Karpas-422 (cell line): ENCODE results near the gene DMAC2. TPM values are rescaled to one million over a fixed set of nuclear protein-coding genes. Genes with fewer than 3 reads are reported as not detected.

Source experiments
- DNase-seq: peaks from one replicate; pipeline ENCODE4 v3.0.0-alpha.2; 2015
- H2AFZ ChIP-seq: fragments of 200-600 bp; sonication (generic); 2 replicates; pipeline ENCODE4 v1.6.1; 2014; ENCODE audit warnings: antibody characterized with exemption, low read length, mixed read lengths
- H3K27ac ChIP-seq: fragments of 200-600 bp; sonication (generic); 2 replicates; pipeline ENCODE4 v1.5.1; 2014; ENCODE audit warnings: mild to moderate bottlenecking, low read length, moderate library complexity
- H3K27me3 ChIP-seq: fragments of 200-600 bp; sonication (generic); 2 replicates; pipeline ENCODE4 v1.6.1; 2014; ENCODE audit warnings: low read length, mixed read lengths
- H3K36me3 ChIP-seq: fragments of 200-600 bp; sonication (generic); 2 replicates; pipeline ENCODE4 v1.6.1; 2014; ENCODE audit warnings: low read length, mixed read lengths; ENCODE audit not compliant: insufficient read depth
- H3K4me1 ChIP-seq: fragments of 200-600 bp; sonication (generic); 2 replicates; pipeline ENCODE4 v1.6.1; 2014; ENCODE audit warnings: mild to moderate bottlenecking, low read length, mixed read lengths
- H3K4me2 ChIP-seq: fragments of 200-600 bp; sonication (generic); 2 replicates; pipeline ENCODE4 v1.6.1; 2014; ENCODE audit warnings: low read length, low read depth, mild to moderate bottlenecking; ENCODE audit not compliant: poor library complexity, severe bottlenecking
- H3K4me3 ChIP-seq: fragments of 200-600 bp; sonication (generic); 2 replicates; pipeline ENCODE4 v1.5.1; 2014; ENCODE audit warnings: mild to moderate bottlenecking, antibody characterized with exemption, low read length, mixed read lengths
- H3K79me2 ChIP-seq: fragments of 200-600 bp; sonication (generic); 2 replicates; pipeline ENCODE4 v1.6.1; 2014; ENCODE audit warnings: mild to moderate bottlenecking, low read length, mixed read lengths
- H3K9ac ChIP-seq: fragments of 200-600 bp; sonication (generic); 2 replicates; pipeline ENCODE4 v1.6.0; 2014; ENCODE audit warnings: low read length
- H3K9me2 ChIP-seq: fragments of 200-600 bp; sonication (generic), shearing (Covaris generic); replicated peaks from 2 replicates; pipeline ENCODE4 v1.6.0; 2014; ENCODE audit warnings: mild to moderate bottlenecking, low read length, moderate library complexity; ENCODE audit not compliant: insufficient read depth
- H3K9me3 ChIP-seq: fragments of 300-700, 200-600 bp; sonication (generic); 2 replicates; pipeline ENCODE4 v1.6.1; 2014; ENCODE audit warnings: low read length, mixed read lengths
- H4K20me1 ChIP-seq: fragments of 200-600 bp; sonication (generic); 2 replicates; pipeline ENCODE4 v1.6.1; 2014; ENCODE audit warnings: mild to moderate bottlenecking, antibody characterized with exemption, low read length, low read depth; ENCODE audit not compliant: insufficient read depth
- total RNA-seq: library from RNA; depleted of rRNA; stranded (reverse); fragments of >200 nt; shearing (Covaris generic); gene quantifications from 2 replicates; pipeline ENCODE4 v1.2.3, GENCODE V29; 2014; ENCODE audit warnings: low replicate concordance

Gene DMAC2
- total RNA-seq, 1 experiment from 2014 or later: 30.3 TPM

- Histone ChIP-seq H3K4me3 (no peak overlapping the region), H3K9me2 (no peaks in the 10 kb centered on the region), H3K4me2 (no peak overlapping the region), H3K27me3 (no peaks in the 10 kb centered on the region), H3K4me1 (no peaks in the 10 kb centered on the region), H4K20me1 (no peaks in the 10 kb centered on the region), H3K36me3 (no peaks in the 10 kb centered on the region), H2AFZ (no peak overlapping the region), H3K9ac (no peak overlapping the region), H3K9me3 (no peaks in the 10 kb centered on the region), H3K27ac (no peak overlapping the region), H3K79me2 (no peaks in the 10 kb centered on the region)
- DNase-seq: no peak
Observed at GRCh38 chr19:41421973-41422372, 17.7 kb downstream of the DMAC2 start.

GRCh38 chr19:41421314-41421713 is 18.4 kb downstream of the DMAC2 start:
- Histone ChIP-seq H3K27me3 (no peaks in the 10 kb centered on the region), H3K4me3 (no peak overlapping the region), H3K9ac (no peak overlapping the region), H3K27ac (no peak overlapping the region), H3K9me3 (no peaks in the 10 kb centered on the region), H3K36me3 (no peaks in the 10 kb centered on the region), H4K20me1 (no peaks in the 10 kb centered on the region), H3K9me2 (no peaks in the 10 kb centered on the region), H3K79me2 (no peaks in the 10 kb centered on the region), H3K4me1 (no peaks in the 10 kb centered on the region), H2AFZ (no peak overlapping the region), H3K4me2 (no peak overlapping the region)
- DNase-seq: no peak

- Histone ChIP-seq H3K27me3 (no peaks in the 10 kb centered on the region), H3K4me3 (no peak overlapping the region), H3K4me2 (no peak overlapping the region), H3K9ac (no peak overlapping the region), H3K36me3 (no peaks in the 10 kb centered on the region), H3K79me2 (no peaks in the 10 kb centered on the region), H3K9me2 (no peaks in the 10 kb centered on the region), H3K9me3 (no peaks in the 10 kb centered on the region), H4K20me1 (no peaks in the 10 kb centered on the region), H3K4me1 (no peaks in the 10 kb centered on the region), H3K27ac (no peak overlapping the region), H2AFZ (no peak overlapping the region)
- DNase-seq: peak; percentile 39
Observed at GRCh38 chr19:41420101-41420880, 19.4 kb downstream of the DMAC2 start.

- Histone ChIP-seq H3K4me2 (no peak overlapping the region), H3K4me1 (no peaks in the 10 kb centered on the region), H3K9me2 (no peaks in the 10 kb centered on the region), H3K27me3 (no peaks in the 10 kb centered on the region), H2AFZ (no peak overlapping the region), H3K9ac (no peak overlapping the region), H3K4me3 (no peak overlapping the region), H3K27ac (no peak overlapping the region), H3K9me3 (no peaks in the 10 kb centered on the region), H4K20me1 (no peaks in the 10 kb centered on the region), H3K36me3 (no peaks in the 10 kb centered on the region), H3K79me2 (no peaks in the 10 kb centered on the region)
- no peak for DNase-seq
Observed at GRCh38 chr19:41416194-41416674, 23.5 kb downstream of the DMAC2 start.

- Histone ChIP-seq H3K9ac (no peak overlapping the region), H3K4me3 (no peak overlapping the region)
- no peak for DNase-seq
Observed at GRCh38 chr19:41415154-41415571, 24.5 kb downstream of the DMAC2 start.

GRCh38 chr19:41414461-41414860 is 25.3 kb downstream of the DMAC2 start:
- no peak overlapping the region for H3K9ac ChIP-seq
- H3K9me2 ChIP-seq: no peaks in the 10 kb centered on the region
- H3K9me3 ChIP-seq: no peaks in the 10 kb centered on the region
- no peaks in the 10 kb centered on the region for H4K20me1 ChIP-seq
- H3K4me1 ChIP-seq: no peaks in the 10 kb centered on the region
- H3K27me3 ChIP-seq: no peaks in the 10 kb centered on the region
- no peak overlapping the region for H3K27ac ChIP-seq
- H3K79me2 ChIP-seq: no peaks in the 10 kb centered on the region; the same call in 1 of the 2 replicates
- no peak overlapping the region for H3K4me3 ChIP-seq
- no peak overlapping the region for H2AFZ ChIP-seq
- H3K4me2 ChIP-seq: no peak overlapping the region
- DNase-seq: no peak
- H3K36me3 ChIP-seq: no peaks in the 10 kb centered on the region

More at GRCh38 chr19:41415154-41415571, 24.5 kb downstream of the DMAC2 start:
- no peaks in the 10 kb centered on the region for H3K9me2 ChIP-seq
- H3K27me3 ChIP-seq: no peaks in the 10 kb centered on the region
- no peak overlapping the region for H3K27ac ChIP-seq
- no peaks in the 10 kb centered on the region for H4K20me1 ChIP-seq
- no peaks in the 10 kb centered on the region for H3K36me3 ChIP-seq
- no peak overlapping the region for H2AFZ ChIP-seq
- H3K4me1 ChIP-seq: no peaks in the 10 kb centered on the region
- no peaks in the 10 kb centered on the region for H3K9me3 ChIP-seq
- no peaks in the 10 kb centered on the region for H3K79me2 ChIP-seq
- no peak overlapping the region for H3K4me2 ChIP-seq

- no peaks in the 10 kb centered on the region for H3K9me2 ChIP-seq
- no peak overlapping the region for H3K4me2 ChIP-seq
- no peaks in the 10 kb centered on the region for H3K27me3 ChIP-seq
- no peaks in the 10 kb centered on the region; the same call in 1 of the 2 replicates for H3K79me2 ChIP-seq
- no peak overlapping the region for H3K4me3 ChIP-seq
- DNase-seq: no peak
- H3K9me3 ChIP-seq: no peaks in the 10 kb centered on the region
- no peak overlapping the region for H2AFZ ChIP-seq
- H3K27ac ChIP-seq: no peak overlapping the region
- H3K36me3 ChIP-seq: no peaks in the 10 kb centered on the region
- no peak overlapping the region for H3K9ac ChIP-seq
- H3K4me1 ChIP-seq: no peaks in the 10 kb centered on the region
- no peaks in the 10 kb centered on the region for H4K20me1 ChIP-seq
Observed at GRCh38 chr19:41413947-41414346, 25.8 kb downstream of the DMAC2 start.

GRCh38 chr19:41412953-41413352 is 26.8 kb downstream of the DMAC2 start:
- Histone ChIP-seq H3K9me2 (no peaks in the 10 kb centered on the region), H3K27ac (no peak overlapping the region), H3K79me2 (no peaks in the 10 kb centered on the region; the same call in 1 of the 2 replicates), H3K4me3 (no peak overlapping the region), H4K20me1 (no peaks in the 10 kb centered on the region), H3K36me3 (no peaks in the 10 kb centered on the region), H3K4me1 (peaks cover 7% of the 10 kb centered on the region), H3K9ac (no peak overlapping the region), H3K9me3 (no peaks in the 10 kb centered on the region), H3K27me3 (no peaks in the 10 kb centered on the region), H2AFZ (no peak overlapping the region), H3K4me2 (no peak overlapping the region)
- DNase-seq: no peak
